Activated naive CD4-positive, alpha-beta T cell treated with Interleukin-2 at 50 U/mL for 16 hours (primary cell): ENCODE results near the gene MUC5B.

Experiments used
- DNase-seq: peaks from one replicate; pipeline ENCODE4 v3.0.0-alpha.2; 2020

Gene MUC5B

DNA sequence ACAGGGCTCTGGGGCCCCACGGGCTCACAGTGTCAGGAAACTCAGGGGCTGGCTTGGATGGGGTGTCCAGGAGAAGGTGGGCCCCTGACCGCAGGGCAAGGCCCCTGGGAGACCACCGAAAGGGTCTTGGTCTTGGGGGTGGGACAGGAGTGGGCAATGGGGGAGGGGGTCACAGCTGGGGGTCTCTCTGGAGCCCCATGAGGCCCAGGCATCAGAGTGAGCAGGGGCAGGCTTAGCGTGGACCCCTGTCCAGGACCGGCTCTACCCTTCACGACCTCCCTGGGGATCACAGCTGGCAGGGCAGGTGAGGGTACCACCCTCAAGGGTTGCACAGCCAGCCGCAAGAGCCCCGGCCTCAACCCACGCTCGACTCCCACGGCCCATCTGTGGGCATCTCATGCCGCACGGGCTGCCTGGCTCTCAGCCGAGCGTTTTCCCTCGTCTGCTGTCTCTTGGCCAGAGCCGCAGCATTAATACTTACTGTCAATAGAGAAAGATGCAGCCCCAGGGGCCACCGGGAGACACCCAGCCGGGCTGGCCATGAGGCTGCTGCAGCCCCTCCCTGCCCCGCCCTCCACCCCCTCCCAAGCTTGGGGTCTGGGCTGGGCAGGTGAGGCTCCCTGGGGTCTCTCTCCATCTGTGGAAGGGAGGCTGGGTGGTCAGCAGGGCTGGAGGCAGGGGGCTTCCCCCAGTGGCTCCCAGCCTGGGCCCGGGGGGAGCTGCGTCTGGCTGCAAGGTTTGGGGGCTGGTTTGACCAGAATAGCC lies 662 bp downstream of the MUC5B start:
- no peak for DNase-seq

DNA sequence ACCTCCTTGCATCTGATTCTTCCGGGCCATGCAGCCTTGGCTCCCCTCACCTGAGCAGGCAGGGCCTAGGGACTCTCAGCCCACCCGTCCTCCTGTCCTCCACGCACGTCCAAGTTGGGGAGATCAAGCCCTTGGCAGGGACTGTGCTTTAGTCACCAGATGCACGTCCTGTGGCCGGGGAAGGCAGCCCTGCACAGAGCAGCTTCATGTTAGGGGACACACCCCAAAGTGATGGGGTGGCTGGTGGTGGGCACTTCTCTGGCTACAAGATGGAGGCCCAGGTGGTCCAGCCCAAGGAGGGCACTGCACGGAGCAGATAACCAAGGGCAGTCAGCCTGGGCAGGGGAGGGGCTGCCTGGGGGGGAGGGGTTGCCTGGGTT lies 1.2 kb downstream of the MUC5B start:
- no peak for DNase-seq

DNA sequence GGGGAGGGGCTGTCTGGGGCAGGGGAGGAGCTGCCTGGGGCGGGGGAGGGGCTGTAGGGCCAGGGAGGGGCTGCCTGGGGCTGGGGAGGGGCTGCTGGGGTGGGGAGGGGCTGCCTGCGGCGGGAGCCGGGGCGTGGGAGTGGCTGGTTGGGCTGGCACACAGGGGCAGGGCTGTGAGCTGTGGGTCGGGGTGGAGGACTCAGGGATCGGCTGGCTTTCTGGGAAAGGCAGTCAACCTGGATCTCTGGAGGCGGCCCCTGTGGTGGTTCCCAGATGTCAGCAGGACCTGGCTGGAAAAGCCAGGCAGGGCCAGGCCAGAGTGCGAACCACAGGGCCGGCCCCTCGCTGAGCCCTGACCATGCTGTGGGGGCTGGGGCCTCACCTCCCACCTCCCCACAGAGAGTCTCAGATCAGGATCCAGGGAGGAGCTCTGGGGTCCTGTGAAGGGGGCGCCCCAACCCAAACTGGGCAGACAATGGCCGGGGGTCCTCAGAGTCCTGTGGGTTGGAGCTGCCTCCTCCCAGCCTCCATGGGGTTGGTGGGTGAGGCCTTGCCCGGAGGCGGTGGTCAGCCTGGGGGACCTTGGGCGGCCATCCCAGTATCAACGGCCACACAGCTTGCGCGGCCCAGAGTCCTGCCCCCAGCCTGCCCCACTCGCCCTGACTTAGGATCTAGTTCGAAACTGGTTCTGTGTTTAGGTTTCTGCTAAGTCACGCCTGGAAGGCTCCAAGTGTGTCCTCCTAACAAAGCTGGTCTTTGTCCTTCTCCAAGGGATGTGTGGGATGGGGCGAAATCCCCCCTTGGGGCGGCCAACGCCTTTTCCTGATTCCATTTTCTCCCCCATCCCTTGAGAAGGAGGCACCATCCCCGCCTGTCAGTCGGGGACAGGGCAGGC lies 1.9 kb downstream of the MUC5B start:
- DNase-seq, result no peak

DNA sequence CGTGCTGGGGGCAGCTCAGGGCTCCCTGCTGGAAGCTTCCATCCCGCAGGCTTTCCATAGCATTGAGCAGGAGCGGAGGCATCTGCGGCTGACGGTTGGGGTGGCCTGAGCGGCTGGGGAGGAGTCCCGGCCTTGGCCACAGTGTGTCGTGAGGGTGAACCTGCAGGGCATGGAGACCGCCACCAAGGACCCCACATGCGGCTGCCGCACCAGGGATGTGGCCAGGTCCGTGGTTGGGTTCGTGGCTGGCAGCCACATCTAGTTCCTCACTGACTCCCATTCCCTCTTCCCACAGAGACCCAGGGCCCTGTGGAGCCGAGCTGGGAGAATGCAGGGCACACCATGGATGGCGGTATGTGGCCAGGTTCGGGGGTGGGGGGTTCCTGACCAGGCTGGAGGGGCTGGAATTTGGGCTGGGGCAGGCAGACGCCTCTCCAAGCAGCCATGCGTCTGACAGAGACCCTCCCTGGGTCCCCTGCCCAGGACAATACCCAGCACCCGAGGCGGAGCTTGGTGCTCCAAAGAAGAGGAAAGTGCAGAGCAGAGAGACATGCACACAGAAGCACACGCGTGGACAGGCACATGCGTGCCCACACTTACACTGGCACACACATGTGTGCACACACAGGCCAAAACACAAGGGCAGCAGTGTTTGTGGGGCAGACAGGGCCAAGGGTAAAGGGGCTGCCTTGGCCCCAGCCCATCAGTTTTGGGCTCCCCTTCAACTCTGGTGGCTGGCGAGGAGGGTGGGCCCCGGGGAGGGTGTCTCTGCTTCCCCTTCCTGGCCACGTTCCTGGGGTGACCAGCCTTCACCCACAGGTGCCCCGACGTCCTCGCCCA lies 2.7 kb downstream of the MUC5B start:
- no peak for DNase-seq

DNA sequence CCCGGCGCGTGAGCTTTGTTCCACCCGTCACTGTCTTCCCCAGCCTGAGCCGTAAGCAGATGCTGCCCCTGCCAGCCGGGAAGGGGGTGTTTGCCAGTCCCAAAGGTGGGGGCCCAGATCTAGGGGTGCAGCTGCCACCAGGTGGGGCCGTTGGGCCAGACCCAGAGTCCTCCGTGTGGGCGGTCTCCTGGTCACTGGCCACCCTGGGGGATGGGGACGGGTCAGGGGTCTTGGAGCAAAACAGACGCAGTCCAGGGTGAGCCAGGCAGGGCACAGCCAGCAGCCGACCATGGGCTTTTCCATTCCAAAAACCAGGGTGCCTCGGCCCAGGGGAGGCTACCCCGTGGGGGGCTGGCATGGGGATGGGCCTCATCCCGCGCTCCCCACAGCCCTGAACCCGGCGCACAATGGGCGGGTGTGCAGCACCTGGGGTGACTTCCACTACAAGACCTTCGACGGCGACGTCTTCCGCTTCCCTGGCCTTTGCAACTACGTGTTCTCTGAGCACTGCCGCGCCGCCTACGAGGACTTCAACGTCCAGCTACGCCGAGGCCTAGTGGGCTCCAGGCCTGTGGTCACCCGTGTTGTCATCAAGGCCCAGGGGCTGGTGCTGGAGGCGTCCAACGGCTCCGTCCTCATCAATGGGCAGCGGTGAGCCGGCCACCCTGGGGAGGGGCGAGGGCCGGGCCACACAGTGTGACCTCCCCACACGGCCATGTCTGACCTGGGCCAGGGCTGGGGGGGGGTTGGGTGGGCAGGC lies 3.5 kb downstream of the MUC5B start:
- DNase-seq, result no peak

DNA sequence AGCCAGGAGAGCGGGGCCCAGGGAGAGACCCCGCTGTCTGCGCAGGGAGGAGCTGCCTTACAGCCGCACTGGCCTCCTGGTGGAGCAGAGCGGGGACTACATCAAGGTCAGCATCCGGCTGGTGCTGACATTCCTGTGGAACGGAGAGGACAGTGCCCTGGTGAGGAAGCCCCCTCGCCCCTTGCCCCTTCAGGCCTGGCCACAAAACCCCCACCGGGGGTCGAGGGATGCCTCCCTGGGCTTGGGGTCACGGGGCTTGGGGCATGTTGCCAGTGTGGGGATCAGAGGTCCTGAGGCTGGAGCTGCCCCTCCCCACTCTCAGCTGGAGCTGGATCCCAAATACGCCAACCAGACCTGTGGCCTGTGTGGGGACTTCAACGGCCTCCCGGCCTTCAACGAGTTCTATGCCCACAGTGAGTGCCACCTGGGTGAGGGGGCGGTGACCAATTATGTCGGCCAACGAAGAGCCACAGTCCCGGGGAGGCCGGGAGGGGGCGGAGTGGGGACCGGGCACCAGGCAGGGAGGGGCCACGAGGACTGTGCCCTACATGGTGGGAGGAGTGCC lies 4.2 kb downstream of the MUC5B start:
- DNase-seq, result no peak

DNA sequence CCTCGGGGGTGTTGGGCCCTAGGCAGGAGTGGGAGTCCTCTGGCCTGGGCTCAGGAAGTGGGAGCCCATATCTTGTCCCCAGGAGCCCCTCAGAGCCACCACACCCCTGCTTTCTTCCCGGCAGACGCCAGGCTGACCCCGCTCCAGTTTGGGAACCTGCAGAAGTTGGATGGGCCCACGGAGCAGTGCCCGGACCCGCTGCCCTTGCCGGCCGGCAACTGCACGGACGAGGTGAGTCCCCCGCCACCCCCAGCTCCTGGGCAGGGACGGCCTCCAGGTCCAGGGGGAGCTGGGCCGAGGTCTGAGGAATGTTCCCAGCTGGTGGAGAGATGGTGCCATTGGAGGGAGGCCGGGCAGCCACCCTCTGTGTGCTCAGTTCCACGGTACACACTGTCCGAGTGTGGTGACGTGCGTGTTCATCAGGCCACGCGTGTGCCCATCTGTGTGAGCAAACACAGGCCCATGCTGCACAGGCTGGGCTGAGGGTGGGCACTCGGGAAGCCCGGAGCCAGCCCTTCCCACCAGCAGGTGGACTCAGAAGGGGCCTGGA lies 4.8 kb downstream of the MUC5B start:
- DNase-seq, result no peak

DNA sequence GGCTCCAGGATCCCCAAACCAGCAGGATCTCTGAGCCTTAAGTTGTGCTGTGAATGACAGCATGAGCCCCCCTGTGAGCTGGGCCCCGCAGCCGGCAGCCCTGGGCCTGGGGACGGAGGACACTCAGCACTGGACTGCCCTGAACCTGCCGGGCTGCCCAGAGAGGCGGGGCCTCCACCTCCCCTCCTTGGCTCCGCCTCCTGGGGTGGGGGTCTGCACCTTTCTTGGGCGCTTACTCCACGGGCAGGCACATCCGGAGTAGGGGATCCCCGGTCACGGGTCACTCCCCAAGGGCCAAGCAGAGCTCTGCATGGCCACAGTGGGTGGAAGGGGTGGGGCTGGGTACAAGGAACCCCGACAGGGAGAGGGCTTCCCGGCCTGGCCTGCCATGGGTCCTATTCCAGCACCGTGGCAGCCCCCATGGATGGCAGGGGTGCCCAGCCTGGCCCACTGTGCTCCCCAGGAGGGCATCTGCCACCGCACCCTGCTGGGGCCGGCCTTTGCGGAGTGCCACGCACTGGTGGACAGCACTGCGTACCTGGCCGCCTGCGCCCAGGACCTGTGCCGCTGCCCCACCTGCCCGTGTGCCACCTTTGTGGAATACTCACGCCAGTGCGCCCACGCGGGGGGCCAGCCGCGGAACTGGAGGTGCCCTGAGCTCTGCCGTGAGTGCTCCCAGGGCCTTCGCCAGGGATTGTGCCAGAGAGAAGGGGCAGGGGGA lies 5.4 kb downstream of the MUC5B start:
- no peak for DNase-seq

DNA sequence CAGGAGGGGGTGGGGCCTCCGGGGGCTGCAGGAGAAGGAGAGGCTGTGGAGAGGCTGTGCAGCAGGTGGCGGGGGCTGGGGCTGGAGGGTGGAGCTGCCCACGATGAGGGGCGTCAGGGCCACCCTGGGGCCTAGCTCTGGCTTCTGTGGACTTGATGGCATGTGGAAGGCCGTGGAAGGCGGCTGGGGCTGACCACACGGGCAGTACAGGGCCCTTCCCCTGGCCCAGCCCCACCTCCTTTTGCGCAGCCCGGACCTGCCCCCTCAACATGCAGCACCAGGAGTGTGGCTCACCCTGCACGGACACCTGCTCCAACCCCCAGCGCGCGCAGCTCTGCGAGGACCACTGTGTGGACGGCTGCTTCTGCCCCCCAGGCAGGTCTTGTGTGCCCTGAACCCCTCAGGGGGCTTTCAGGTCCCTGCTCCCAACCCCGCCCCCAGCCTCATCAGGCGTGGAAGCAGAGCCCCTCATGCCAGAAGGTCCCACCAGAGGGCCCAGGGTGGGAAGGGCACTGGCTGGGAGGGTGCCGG lies 6.1 kb downstream of the MUC5B start:
- DNase-seq, result no peak

DNA sequence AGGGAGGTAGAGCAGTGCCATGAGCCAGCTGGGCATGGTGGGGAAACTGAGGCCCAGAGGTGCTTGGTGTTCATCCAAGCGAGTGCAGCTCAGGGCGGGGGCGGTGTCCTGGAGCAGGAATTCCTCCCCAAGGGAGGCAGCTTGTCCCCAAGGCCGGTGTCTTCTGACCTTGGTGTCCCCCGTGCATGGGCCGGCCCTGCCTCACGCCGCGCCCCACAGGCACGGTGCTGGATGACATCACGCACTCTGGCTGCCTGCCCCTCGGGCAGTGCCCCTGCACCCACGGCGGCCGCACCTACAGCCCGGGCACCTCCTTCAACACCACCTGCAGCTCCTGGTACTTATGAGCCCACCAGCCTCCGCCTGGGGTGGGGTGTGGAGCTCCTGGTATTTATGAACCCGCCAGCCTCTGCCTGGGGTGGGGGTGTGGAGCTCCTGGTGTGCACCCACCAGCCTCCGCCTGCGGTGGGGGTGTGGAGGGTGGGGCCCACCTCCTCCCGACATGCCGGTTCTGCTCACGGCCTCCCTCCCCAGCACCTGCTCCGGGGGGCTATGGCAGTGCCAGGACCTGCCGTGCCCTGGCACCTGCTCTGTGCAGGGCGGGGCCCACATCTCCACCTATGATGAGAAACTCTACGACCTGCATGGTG lies 6.7 kb downstream of the MUC5B start:
- no peak for DNase-seq

DNA sequence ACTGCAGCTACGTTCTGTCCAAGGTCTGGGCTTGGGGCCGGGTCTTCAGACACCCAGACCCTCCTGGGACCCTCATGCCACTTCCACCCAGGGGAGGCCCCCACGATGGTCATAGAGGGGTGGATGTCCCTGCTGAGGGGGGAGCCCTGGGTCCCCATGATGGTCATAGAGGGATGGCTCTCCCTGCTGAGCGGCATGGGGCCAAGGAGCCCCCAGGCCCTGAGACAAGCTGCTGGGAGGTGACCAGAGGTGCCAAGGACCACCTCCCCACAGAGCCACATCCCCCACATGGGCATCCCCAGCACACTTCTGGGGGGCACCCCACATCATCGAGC lies 7.2 kb downstream of the MUC5B start:
- no peak for DNase-seq

DNA sequence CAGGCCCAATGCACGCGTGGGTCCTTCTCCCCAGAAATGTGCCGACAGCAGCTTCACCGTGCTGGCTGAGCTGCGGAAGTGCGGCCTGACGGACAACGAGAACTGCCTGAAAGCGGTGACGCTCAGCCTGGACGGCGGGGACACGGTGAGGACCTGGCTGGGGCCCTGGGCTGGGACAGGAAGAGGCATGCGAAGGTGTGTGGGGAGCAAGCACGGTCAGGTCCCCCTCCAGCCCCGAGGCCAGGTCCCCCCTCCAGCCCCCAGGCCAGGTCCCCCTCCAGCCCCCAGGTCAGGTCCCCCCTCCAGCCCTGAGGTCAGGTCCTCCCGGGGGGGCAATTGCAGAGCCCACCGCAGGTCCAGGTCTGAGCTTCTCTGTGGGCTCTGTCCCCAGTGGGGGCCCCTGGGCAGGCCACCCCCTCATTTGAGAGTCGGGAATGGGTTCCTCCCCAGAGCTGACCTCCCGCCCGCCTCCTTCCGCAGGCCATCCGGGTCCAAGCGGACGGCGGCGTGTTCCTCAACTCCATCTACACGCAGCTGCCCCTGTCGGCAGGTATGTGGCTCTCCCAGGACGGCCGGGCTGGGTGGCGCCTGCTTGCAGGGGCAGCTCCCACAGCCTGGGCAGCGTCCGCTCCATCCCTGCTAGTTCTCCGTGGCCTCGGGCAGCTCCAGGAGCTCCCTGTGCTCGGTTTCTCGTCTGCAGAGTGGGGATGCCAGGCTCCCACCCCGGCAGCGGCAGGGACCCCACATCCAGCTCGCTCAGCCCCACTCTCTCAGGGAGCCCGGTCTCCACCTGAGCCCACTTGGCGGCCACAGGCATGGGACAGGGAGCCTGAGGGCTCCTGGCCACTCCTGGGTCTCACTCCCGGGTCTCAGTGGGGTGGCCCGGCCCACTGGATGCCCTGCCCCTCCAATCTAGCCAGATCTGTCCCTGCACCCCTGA lies 7.9 kb downstream of the MUC5B start:
- no peak for DNase-seq

DNA sequence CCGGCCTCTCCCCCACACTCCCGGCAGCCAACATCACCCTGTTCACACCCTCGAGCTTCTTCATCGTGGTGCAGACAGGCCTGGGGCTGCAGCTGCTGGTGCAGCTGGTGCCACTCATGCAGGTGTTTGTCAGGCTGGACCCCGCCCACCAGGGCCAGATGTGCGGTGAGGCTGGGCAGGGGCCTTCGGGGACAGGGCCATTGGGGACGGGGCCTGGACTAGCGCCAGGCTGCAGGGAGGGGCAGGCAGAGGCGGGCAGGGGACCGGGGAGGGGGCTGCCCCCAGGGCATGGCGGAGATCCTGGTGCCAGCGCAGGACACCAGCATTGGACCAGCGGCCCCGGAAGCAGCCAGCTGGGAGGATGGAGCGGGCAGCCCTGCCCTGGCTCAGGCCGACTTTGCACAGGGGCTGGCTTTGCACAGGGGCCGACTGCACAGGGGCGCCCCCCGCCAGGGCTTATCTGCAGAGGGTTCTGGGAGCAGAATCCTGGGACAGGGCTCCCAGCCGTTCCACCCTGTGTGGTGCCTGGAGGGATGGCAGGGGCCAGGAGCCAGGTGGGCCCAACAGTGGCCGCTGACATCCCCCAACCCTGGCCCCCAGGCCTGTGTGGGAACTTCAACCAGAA lies 8.6 kb downstream of the MUC5B start:
- DNase-seq, result no peak

DNA sequence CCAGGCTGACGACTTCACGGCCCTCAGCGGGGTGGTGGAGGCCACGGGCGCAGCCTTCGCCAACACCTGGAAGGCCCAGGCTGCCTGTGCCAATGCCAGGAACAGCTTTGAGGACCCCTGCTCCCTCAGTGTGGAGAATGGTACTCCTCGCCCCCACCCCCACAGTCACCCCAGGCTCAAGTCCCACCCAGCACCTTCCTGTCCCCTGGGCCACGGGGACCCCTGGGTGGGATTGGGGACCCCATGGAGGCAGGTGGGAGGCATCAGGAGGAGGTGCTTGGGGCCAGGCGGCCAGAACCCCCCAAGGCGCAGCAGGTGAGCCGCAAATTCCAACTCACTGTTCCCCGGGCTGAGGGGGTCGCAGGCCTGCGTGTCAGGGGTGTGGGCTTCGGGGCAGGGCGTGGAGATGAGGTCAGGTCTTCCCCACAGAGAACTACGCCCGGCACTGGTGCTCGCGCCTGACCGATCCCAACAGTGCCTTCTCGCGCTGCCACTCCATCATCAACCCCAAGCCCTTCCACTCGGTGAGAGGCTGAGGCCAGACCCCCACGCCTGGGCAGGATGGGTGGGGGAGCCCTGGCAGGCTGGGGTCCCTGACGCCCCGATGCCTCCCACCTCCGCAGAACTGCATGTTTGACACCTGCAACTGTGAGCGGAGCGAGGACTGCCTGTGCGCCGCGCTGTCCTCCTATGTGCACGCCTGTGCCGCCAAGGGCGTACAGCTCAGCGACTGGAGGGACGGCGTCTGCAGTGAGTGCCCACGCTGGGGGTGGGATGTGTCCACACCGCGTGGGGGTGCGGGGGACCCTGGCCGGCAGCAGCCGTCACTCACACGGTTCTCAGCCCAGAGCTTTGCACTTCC lies 9.4 kb downstream of the MUC5B start:
- DNase-seq, result no peak

DNA sequence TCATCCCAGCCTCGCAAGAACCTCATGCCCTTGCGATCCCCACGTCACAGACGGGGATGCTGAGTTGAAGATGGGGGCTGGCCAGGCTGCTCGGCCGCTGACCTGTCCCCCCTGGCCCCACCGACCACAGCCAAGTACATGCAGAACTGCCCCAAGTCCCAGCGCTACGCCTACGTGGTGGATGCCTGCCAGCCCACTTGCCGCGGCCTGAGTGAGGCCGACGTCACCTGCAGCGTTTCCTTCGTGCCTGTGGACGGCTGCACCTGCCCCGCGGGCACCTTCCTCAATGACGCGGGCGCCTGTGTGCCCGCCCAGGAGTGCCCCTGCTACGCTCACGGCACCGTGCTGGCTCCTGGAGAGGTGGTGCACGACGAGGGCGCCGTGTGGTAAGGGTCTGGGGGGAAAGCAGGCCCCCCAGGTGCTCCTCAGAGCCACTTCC lies 10.0 kb downstream of the MUC5B start:
- no peak for DNase-seq

DNA sequence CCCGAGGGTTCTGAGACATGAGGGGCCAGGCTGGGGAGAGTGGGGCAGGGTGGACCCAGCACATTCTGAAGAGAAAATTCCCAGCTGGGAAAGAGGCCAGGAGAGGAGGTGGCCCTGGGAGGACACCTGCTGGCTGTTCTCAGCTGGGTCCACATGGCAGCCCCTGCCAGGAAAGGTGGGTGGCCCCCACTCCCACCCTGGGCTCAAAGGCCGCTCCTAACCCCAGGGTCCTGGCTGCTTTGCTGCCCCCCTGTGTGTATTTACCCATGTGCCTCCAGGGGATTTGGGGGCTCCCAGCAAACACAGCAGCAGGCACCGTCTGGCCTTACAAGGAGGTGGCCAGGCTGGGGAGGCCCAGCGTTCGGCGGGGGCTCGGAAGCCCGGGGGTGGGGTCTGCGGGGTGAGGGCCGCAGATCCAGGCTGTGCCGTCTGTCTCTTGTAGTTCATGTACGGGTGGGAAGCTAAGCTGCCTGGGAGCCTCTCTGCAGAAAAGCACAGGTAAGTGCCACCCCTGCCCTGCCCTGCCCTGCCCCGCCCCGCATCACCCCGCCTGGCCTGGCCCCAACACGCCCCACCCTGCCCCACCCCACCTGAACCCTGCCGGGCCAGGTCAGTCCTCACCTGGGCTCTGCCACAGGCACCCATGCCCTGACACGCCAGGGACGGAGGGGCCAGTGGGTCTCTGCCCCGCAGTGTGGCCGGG lies 10.6 kb downstream of the MUC5B start:
- DNase-seq, result no peak

DNA sequence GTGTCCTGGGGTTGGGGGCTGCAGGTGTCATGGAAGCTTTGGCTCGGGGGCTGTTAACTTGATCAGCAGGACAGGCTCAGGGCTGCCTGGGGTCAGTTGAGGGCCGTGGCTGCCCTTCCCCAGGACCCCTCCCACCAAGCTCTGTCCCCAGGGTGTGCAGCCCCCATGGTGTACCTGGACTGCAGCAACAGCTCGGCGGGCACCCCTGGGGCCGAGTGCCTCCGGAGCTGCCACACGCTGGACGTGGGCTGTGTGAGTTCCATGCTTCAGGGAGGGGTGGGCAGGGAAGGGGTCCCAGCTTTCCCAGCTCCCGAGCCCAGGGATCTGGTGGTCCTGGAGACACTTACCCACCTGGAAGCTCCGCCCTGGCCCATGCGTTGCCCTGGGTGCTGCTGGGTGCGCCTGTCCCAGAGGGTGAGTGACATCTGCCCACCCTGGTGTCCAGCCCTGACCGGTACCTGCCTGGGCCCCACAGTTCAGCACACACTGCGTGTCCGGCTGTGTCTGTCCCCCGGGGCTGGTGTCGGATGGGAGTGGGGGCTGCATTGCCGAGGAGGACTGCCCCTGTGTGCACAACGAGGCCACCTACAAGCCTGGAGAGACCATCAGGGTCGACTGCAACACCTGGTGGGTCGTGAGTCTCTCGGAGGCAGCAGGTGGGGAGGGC lies 11.3 kb downstream of the MUC5B start:
- no peak for DNase-seq
